HG02610 (cell line): ENCODE data around the gene MYL12B.
"Not testable (repeated sequence)": the region's sequence is repeated elsewhere in the genome, so short reads cannot be mapped to it uniquely, and the experiment has no call there.

Experiments used
- ATAC-seq: cut with Tn5 transposase; IDR thresholded peaks from one replicate; pipeline ENCODE4 v1.9.1; 2021; ENCODE audit warnings: mild to moderate bottlenecking, moderate library complexity; ENCODE audit not compliant: unreplicated experiment

Gene MYL12B

DNA sequence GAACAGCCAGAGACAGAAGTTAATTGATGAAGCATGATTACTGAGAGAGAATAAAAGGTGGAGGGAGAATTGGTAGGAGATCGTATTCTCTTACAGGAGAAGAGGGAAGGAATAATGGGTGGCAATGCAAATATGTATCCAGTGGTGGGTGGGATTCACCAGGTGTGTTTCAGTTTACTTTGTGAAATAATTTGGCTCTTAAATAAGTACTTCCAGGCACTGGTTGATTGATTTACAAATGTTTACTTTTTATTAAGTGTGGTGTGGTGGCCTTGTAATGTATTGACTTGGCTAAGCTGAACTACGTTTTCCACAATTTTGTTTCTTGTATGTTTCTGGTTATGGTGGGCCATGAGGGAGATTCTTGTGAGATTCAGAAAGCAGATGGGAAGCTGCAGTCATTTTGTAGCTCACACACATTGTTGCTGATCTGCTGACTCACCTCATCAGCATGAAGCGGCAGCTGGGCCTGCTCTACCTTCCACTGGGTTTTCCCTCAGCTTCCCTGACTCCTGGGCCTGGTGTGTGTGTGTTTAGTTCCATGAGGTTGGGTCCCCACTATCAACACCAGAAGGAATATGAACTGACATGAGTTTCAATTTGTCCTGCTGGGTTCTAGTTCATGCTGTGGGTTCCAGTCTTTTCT is 32.6 kb downstream of the MYL12B start:
- no peak for ATAC-seq

DNA sequence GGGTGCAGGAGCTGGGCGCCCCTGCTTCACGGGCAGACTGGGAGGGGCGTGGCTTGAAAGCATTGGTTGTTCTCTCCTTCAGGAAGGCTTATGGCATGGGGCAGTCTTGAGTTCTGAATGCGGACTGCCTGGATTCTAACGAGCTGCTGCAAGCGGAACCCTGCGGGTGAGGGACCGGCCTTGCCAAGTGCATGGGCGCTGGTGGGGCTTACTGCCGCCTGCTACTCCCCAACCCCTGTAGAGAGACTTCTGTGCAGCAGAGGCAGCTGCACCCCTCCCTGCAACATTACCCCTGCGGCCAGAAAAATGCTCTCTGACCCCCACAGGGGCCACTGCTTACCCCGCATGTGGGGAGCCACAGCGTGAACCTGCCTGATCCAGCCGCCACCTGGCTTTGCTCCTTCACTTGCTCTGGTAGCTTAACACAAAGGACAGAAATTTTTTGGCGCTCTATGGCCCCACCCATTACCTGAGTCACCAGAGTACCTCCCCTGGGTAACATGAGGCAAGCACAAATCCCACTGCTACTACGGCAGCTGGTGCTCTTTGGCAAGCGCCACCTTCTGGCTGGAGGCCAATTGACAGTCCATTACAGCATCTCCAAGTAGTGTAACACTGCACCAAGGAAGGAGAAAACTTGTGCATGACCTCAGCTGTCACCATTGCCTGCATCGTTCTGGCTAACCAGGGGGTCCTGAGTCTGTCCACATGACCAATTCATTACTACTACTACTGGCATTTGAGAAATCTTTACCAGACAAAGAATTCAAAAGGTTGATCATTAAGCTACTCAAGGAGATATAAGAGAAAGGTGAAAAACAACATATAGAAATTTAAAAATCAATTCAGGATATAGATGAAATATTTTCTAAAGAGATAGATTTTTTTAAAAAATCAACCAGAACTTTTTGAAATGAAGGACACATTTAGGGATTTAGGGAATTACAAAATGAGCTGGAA is 35.4 kb downstream of the MYL12B start:
- ATAC-seq: peak; percentile 100

DNA sequence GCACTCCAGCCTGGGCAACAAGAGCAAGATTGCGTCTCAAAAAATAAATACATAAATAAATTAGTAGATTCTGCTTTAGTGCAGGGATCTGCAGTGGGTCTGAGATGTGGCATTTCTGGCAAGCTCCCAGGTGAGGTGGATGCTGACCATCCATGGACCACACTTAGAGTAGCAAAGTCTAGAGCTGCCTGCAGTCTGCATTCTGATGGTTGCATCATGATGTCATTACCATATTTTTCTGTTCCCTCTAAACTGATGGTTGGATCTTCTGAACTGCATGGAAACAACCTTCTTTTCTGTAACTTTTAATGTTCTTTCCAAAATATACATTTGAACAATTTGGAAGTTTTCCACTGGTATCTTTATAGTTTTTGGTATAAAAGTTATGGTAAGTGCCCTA is 42.9 kb downstream of the MYL12B start:
- ATAC-seq: no peak

DNA sequence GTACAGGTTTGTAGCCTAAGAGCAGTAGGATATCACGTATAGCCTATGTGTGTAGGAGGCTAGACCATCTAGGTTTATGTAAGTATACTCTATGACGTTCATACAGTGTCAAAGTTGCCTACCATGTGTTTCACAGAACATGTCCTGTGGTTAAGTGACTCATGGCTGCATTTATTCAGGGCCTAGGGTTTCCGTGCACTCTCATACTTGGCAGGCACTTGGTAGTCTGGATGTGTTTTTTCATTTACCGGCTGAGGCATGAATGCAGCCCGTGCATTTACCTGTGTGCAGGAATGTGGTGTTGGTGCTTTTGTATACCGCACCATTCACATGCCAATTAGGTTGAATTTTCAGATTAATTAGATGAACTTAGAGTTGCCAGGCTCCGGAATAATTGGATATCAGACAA is 43.4 kb downstream of the MYL12B start:
- peak; percentile 65 for ATAC-seq

DNA sequence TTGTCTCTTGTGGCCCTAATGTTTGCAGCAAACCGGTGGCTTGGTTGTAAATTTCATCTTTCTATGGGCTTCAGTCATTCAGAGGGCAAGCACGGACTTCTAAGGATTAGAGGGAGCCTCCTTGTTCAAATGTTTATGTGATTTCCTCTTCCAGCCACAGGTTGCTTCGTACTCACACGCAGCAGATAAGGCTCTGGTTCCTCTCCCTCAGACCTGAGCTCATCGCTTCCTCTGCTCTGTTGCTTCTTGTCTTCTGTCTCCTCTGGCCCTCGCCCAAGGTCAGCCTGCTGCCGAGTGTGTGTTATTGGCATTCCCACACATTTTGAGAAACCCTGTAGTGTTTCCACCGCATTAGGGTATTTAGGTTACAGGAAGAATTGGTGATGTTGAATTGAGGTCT is 44.0 kb downstream of the MYL12B start:
- no peak for ATAC-seq

DNA sequence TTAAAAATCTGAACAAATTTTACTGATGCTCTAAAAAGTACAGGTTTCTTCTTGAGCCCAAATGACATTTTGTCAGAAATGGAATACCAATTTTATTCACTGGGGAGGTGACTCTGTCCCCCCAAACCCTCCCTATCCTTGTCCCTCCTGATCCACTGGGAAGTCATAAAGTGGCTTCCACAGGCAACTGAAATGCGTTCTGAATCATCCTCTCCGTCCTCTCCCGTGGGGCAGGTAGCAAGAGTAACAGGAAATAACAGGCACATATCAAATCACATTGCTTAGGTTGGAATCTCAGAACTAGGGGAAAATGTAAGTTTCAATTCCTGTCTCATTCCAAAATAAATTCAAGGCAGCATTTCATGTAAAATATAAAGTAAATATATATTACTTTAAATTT is 44.5 kb downstream of the MYL12B start:
- no peak for ATAC-seq

DNA sequence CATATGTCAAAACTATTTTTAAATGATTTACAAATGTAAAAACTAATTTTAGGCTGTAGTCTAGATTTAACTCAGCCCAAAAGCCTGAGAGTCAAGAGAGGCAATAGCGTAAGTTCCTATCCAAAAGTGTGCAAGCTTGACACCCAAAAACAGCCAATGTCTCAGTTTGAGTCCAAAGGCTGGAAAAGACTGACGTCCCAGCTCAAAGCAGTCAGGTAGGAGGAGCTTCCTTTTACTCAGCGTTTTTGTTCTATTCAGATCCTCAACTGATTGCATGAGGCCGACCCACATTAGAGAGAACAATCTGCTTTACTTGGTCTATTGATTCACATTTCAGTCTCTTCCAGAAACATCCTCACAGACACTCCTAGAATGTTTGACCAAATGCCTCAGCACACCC is 51.8 kb downstream of the MYL12B start:
- no peak for ATAC-seq

DNA sequence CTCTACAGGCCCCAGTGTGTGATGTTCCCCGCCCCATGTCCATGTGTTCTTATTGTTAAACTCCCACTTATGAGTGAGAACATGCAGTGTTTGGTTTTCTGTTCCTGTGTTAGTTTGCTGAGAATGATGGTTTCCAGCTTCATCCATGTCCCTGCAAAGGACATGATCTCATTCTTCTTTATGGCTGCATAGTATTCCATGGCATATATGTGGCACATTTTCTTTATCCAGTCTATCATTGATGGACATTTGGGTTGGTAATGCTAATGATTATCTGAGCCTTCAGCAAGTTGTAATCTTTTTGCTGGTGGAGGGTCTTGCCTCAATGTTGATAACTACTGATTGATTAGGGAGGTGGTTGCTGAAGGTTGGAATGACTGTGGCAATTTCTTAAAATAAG is 53.4 kb downstream of the MYL12B start:
- not testable (repeated sequence) for ATAC-seq

DNA sequence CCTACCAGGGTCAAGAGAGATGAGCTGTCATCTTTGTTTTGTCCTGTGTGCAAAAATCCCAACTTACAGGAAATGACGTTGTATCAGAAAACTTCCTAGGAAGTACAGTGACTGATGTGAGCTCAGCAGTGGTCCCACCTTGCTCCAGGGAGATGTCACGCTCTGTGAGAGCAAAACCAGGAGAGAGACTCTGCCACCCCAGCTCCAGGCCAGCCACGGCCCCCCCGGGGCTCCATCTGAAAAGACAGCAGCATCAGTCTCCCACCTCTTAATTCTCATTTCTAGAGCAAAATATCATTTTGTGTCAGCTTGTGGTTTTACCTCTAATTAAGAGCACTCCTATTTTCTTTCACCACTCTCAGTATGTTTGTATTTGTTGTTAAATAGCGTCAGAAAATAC is 57.5 kb downstream of the MYL12B start:
- peak; percentile 77 for ATAC-seq

DNA sequence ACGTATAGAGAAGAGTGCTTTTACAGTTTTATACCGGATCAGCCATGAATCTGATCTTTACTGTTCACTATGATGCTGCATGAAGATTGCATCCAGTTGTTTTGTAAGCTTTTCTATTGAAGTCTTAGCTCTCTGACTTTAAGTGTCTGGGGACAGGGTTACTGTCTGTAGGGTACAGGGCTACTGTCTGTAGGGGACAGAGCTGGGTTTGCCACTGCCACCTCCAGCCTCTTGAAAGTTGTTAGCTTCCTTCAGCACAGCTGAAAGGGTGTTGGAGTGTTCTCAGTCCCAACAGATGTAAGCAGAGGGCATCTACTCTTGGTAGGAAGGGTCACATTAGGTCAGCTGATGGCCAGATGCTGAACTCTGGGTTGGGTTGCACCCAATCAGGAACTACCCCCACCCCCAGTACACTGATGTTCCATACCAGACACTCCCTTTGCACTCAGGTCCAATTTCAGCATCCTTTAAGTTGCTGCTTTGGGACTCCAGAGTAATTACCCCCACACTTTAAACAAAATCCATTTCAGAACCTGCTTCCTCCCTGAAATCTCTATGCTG is 58.0 kb downstream of the MYL12B start:
- ATAC-seq: no peak

DNA sequence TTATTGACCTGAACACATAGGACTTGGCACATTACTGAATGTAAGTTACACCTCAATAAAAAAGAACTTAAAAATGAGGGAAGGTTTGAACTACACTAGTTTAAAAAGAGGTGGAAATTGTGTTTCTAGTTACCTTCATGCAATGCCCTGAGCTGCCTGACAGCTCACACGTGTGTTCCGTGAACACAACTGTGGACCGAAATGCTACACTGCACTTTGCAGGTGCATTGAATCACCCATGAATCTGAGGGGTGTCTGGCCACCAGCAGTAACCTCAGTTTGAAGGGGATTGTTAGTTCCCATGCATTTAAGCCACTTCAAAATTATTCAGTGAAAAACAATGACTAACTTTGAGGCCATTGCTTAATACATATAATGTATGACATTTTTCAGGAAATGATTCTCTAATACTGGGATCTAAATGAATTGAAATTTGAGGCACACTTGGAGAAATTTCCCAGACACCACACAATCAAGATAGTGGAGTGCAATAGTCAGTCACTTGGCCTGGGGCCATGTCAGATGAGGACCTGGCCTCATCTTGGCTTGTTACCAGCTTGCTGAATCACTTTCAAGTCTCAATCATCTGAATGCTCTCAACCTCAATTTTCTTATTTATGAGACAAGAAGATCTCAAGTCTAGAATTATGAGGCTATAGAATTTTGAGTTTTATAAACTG is 59.3 kb downstream of the MYL12B start:
- ATAC-seq: no peak

DNA sequence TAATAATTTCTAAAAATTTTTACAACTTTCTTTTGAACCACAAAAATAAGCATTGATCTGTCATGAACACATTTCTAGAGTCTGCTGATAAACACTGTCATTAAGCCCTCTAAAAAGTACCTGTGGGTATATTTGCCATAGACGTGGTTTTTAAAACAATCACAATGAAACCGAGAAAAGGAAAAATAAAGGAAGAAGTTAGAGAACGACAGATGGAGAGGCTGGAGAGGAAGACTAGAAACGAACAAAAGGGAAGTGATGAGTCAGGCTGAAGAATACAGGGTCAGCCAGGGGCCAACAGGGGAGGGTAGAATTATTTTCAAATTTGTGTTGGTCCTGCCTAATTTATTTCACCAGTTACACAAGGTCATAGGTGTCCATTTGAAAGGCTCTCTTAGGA is 62.0 kb downstream of the MYL12B start:
- peak; percentile 53 for ATAC-seq
